ENCODE measurements around the gene LOXL4.

The LOXL4 gene

DNA sequence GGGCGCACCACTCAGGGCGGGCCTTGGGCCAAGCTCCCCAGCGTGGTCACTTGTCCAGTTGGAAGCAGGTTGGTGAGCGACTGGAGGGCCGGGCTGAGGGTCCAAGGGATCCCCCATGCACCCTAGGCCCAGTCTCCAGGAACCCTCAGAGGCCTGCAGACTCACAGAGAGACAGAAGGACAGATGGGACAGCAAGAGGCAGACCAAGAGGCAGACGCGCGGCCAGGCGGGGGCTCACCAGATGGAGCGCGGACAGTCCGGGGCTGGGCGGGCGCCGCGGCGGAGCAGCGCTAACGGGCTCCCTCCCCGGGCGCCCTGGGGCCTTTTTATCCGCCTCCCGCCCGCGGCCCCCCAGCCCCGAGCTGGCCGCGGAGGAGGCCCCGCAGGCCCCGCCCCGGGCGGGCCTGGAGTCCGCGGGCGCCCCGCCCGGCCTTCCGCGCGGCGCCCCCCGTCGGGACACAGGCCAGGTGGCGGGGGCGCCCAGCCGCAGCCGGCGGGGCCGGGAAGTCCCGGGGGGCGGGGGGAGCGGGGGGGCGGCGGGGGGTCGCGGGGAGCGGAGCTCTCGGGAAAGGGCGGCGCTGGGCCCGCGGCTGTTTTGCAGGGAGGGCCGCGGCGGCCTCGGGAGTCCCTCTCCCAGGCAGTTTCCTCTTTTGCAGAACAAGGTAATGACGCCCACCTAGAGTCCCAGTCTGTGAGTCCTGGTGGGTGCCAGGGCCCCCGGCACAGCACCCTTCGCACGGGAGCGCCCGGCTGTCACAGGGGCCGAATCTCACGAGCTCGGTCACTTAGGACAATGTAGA, at the start of gene LOXL4:
TSS of gene LOXL4 (minus strand) at position 301 of the 800 bp plus-strand sequence. CDS start 5,175 bp downstream, outside the sequence.
- DNase-seq: peak; percentile 56

- no peak for DNase-seq
Observed at GRCh38 chr10:98316661-98317060, 48.7 kb upstream of the LOXL4 start.

DNA sequence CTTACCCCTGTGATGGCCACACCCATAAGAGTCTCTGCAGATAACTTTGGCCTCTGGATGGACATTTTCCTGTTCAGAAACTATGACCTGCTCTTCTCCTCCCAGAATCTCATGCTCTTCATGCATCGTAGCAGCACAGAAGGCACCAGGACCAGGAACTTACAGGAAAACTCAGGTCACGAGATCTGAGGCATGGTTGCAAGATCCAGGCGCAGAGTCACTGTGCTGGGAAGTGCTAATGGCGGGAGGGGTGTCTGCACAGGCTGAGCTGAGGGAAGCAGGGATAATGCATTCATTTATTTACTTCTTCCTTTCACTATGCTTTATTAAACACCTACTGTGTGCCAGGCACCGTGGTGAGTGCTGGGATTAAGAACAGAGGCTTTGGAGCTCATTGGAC, 48.2 kb upstream of the LOXL4 start:
- no peak for DNase-seq

- no peak for DNase-seq
Observed at GRCh38 chr10:98314532-98315284, 46.7 kb upstream of the LOXL4 start.

DNA sequence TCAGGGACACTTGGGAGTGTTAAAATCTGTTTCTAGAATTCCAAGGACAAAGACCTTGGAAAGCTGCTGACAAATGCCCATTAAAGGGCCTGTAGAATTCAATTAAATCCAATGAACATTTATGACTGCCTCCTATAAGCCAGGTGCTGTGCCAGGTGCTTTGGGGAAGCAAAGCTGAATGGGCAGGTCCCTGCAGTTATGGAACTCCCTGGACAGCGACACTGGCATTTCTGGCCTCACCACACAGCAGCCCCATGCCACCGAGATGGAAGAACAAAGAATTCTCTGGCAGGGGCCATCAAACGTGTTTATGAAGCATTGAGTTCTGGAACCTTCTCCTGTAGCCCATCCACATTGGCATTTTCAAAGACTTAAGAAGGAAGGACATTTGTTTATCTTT, 45.6 kb upstream of the LOXL4 start:
- DNase-seq: no peak

DNA sequence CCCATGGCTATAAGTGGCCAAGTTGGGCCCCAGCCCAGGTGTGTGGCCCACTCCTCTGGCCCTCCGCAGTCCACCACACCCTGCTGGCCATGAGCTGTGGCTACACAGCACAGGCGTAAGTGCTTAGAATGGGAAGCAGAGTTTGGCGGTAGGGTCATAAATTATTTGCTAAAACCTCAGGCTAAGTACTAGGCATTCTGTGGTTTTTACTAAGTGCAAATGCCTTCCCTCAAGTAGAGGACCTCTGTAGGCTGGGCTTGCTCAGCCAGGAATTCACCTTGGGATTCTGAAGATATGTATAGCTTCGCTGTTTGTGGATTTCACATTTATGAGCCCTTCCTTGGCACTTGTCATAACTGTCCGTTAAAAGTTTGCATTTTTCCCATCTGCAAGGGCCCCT, 44.8 kb upstream of the LOXL4 start:
- no peak for DNase-seq

DNA sequence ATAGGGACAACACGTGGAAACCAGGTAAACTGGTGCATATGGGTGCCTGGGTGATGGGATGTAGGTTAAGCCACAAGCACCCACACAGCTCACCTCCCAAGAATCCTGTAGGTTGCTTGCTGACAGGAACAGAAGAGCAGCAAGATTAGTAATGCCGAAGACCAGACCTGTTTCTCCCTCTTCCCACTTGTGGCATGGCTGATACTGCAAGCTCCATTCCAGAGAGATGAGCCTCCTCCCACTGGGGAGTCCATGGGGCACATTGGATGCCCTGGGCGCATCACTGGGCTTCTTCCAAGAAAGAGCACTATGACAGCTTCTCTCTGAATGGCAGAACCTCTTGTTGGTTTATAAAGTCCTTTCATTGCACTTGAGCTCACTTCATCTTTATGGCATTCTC, 44.4 kb upstream of the LOXL4 start:
- no peak for DNase-seq

GRCh38 chr10:98310701-98311100, 42.7 kb upstream of the LOXL4 start:
- no peak for DNase-seq

DNA sequence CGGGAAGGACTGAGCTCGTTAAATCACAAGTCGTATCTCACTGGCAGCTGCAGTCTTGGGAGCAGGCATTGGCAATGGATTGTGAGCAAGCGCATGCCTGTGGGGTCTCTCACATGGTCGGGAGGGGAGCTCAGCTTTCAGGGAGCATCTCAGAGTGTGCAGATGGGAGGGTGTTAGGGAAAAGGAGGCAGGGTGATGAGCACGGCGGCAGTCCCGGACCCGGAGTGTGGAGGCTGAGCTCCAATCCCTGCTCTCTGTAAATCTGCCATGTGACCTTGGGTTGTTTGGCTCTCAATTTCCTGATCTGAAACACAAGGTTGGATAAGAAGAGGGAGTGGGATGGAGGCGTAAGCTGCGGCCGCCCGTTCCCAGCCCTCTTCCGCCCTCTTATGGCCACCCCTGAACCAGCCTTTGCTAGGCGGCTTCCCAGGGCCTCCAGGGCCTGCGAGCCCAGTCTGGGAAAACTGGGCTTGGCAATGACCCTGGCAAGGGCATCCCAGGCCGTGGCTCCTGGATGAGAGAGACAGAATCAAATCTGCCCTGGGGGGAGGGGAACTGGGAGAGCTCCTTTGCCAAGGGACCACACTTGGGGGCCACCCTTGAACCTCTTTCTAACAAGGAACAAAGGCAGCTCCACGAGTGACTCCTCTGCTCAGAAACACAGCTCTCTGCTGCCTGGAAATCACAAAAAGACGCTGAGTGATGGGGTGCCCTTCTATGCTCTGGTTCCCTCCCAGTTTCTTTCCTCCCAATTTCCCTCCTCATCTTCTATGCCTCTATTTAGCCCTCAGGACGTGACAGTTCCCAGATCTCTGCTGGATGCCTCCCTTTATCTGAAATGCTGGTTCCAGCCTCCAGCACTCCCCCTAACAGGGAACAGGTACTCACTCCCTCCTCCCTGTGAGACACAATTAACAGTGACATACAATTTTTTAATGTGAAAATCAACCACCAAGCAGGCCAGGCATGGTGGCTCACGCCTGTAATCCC, 41.7 kb upstream of the LOXL4 start:
- peak; percentile 60 for DNase-seq

- DNase-seq: no peak
Observed at GRCh38 chr10:98308669-98309365, 40.8 kb upstream of the LOXL4 start.

GRCh38 chr10:98307916-98308541, 40.0 kb upstream of the LOXL4 start:
- no peak for DNase-seq

DNA sequence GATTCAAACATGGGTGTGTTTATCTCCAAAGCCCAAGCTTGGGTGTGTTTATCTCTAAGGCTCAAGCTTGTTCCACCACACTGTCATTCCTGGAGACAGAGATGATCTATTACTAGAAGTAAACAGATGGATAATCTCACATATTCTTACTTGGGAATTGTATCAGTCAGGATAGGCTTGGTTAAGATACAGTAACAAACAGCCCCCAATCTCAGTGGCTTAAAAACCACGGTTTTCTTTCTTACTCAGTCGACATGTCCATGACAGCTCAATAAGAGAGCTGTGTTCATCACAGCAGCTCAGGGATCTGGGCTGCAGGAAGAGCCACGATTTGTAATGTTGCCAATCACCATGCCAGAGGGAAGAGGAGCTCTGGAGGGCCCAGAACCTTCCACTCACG, 38.5 kb upstream of the LOXL4 start:
- DNase-seq: no peak

- DNase-seq: no peak
Observed at GRCh38 chr10:98303569-98303968, 35.6 kb upstream of the LOXL4 start.

DNA sequence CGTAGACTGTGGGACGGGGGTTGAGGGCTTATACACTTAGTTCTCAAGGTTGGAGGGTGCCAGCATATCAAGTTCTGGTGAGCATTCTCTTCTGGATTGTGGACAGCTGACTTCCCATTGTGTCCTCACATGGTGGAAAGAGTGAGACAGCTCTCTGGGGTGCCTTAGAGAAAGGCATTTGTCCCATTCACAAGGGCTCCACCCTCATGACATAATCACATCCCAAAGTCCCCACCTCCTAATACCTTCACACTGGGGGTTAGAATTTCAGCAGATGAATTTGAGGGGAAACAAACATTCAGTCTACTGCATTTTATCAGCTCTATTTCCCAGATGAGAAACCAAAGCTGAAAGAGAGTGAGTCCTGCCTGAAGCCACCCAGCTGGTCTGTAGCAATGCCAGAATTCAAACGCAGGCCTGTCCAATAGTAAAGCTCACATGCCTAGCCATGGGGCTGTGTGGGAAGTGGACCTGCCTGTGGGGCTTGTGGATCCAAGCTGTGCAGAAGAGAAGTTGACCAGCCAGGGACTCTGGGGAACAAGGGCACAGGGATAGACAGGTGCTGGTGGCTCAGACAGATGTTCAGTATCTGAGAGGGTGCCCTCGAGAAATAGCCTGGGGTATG, 34.9 kb upstream of the LOXL4 start:
- no peak for DNase-seq

DNA sequence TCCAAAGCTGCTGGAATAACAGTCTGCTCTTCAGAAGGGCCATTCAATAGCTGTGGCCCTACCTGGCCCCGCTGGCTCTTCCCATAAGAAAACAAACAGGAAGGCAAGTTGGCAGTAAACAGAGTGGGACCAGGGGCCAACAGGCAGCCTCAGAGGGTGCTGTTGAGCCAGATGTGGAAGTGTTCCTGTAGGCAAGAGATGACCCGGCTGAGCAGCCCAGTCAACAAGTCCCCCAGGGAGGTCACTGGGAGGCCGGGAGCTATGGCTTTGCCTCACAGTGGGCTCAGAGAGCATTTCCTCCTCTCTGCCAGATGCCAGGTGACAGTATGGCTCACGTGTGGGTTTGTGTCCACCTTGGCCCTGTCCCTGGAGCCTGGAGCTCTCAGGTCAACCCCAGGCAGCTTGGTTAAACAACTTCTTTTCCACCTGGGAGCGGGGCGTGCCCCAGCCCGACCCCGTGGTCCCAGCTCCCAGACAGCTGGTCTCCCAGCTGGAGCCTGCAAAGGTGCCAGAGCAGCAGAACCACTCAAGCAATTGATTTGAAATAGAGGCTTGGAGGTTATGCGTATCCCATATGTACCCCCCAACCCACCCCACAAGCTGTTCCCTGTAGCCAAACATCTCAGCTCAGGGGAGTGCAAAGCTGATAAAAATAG, 33.8 kb upstream of the LOXL4 start:
- DNase-seq: no peak

DNA sequence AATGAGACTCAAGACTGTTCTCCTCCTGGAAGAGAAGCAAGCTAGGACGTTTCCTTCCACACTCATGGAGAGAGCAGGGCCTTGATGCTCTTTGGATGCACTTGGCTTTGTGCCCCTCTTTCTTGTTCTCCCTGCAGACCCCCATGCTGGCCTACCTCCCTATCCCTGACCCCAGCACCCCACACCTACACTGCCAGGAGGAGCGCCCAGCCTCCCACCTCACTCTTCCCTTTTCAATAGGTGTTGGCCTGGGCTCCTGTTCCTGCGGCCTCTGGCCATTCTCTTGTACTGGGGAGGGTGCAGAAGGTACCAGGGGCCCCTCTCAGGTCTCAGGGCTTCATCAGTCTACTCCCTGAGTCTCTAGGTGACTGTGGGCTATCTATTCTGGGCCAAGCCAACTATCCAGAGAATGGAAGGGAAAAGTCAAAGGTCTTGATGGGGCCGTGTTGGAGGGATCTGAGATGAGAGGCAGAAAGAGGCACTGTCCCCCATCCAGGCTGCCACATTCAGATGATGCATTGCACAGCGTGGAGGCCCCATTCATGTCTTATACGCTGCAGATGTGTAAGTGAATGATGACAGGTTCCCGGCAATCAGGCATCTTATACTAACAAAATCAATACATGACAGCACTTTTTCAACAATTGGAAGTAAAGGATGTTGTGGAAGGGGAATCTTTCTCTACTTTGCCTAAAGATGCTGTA, 32.7 kb upstream of the LOXL4 start:
- DNase-seq: no peak

GRCh38 chr10:98299341-98299740, 31.3 kb upstream of the LOXL4 start:
- no peak for DNase-seq

- DNase-seq: no peak
Observed at GRCh38 chr10:98296524-98296923, 28.5 kb upstream of the LOXL4 start.

- DNase-seq: no peak
Observed at GRCh38 chr10:98295907-98296306, 27.9 kb upstream of the LOXL4 start.

- no peak for DNase-seq
Observed at GRCh38 chr10:98295401-98295811, 27.4 kb upstream of the LOXL4 start.

All from activated CD8-positive, alpha-beta memory T cell treated with anti-CD3 and anti-CD28 coated beads, Interleukin-2, amount 50 U/mL, for 48 hours (primary cell).